Measurements from ENCODE around the gene MTLN.
"Not testable (repeated sequence)": the region's sequence is repeated elsewhere in the genome, so short reads cannot be mapped to it uniquely, and the experiment has no call there.

The MTLN gene

GRCh38 chr2:110211938-110212858 lies at the start of gene MTLN:
MTLN (minus strand) TSS chr2:110212547; CDS start chr2:110212525, 22 bp downstream.
- peak; percentile 56 for DNase-seq (ENCODE audit: low read depth, low spot score)

- not testable (repeated sequence) for DNase-seq (ENCODE audit: low read depth, low spot score)
Measured at GRCh38 chr2:110261910-110262309, 49.6 kb upstream of the MTLN start.

- DNase-seq (ENCODE audit: low read depth, low spot score) = not testable (repeated sequence)
Measured at GRCh38 chr2:110248081-110248795, 35.9 kb upstream of the MTLN start.

- not testable (repeated sequence) for DNase-seq (ENCODE audit: low read depth, low spot score)
Measured at GRCh38 chr2:110245488-110246435, 33.4 kb upstream of the MTLN start.

GRCh38 chr2:110243283-110243682 lies 30.9 kb upstream of the MTLN start:
- not testable (repeated sequence) for DNase-seq (ENCODE audit: low read depth, low spot score)

GRCh38 chr2:110234514-110234913 lies 22.2 kb upstream of the MTLN start:
- not testable (repeated sequence) for DNase-seq (ENCODE audit: low read depth, low spot score)

GRCh38 chr2:110229886-110230285 lies 17.5 kb upstream of the MTLN start:
- DNase-seq (ENCODE audit: low read depth, low spot score) = not testable (repeated sequence)

- not testable (repeated sequence) for DNase-seq (ENCODE audit: low read depth, low spot score)
Measured at GRCh38 chr2:110222626-110223025, 10.3 kb upstream of the MTLN start.

- no peak for DNase-seq (ENCODE audit: low read depth, low spot score)
Measured at GRCh38 chr2:110221938-110222337, 9.6 kb upstream of the MTLN start.

GRCh38 chr2:110220190-110220564 lies 7.8 kb upstream of the MTLN start:
- DNase-seq (ENCODE audit: low read depth, low spot score) = no peak

- DNase-seq (ENCODE audit: low read depth, low spot score) = no peak
Measured at GRCh38 chr2:110219496-110220189, 7.3 kb upstream of the MTLN start.

- not testable (repeated sequence) for DNase-seq (ENCODE audit: low read depth, low spot score)
Measured at GRCh38 chr2:110218889-110219288, 6.5 kb upstream of the MTLN start.

GRCh38 chr2:110216803-110217202 lies 4.5 kb upstream of the MTLN start:
- no peak for DNase-seq (ENCODE audit: low read depth, low spot score)

- DNase-seq (ENCODE audit: low read depth, low spot score) = no peak
Measured at GRCh38 chr2:110216199-110216598, 3.9 kb upstream of the MTLN start.

- no peak for DNase-seq (ENCODE audit: low read depth, low spot score)
Measured at GRCh38 chr2:110215566-110216158, 3.3 kb upstream of the MTLN start.

- DNase-seq (ENCODE audit: low read depth, low spot score) = no peak
Measured at GRCh38 chr2:110215091-110215490, 2.7 kb upstream of the MTLN start.

- DNase-seq (ENCODE audit: low read depth, low spot score) = not testable (repeated sequence)
Measured at GRCh38 chr2:110213522-110213921, 1.2 kb upstream of the MTLN start.

GRCh38 chr2:110205660-110206455 lies 6.5 kb downstream of the MTLN start:
- no peak for DNase-seq (ENCODE audit: low read depth, low spot score)

All from brain pericyte (primary cell).